H9 (cell line): ENCODE measurements around the gene HLF. TPM values are rescaled to one million over a fixed set of nuclear protein-coding genes. Genes with fewer than 3 reads are reported as not detected.

Experiments used
- DNase-seq: peaks from one replicate; pipeline ENCODE4 v3.0.0-alpha.2; 2017
- H2AFZ ChIP-seq: one replicate; pipeline ENCODE4 v1.6.1; 2013; ENCODE audit warnings: mild to moderate bottlenecking, low read length, control low read depth, moderate library complexity
- H2AK5ac ChIP-seq: 2 replicates; pipeline ENCODE4 v1.6.1; 2013; ENCODE audit warnings: low read length, control low read depth, mixed read lengths; ENCODE audit not compliant: insufficient read length
- H2BK120ac ChIP-seq: one replicate; pipeline ENCODE4 v1.6.1; 2013; ENCODE audit warnings: low read depth, mild to moderate bottlenecking, low read length, control low read depth, inconsistent platforms; ENCODE audit not compliant: poor library complexity, severe bottlenecking
- H2BK12ac ChIP-seq: 2 replicates; pipeline ENCODE4 v1.6.1; 2013; ENCODE audit warnings: low read length, control low read depth, mixed read lengths, low read depth; ENCODE audit not compliant: insufficient read length
- H2BK15ac ChIP-seq: 2 replicates; pipeline ENCODE4 v1.6.1; 2013; ENCODE audit warnings: low read depth, low read length, control low read depth
- H2BK20ac ChIP-seq: one replicate; pipeline ENCODE4 v1.6.1; 2013; ENCODE audit warnings: low read depth, mild to moderate bottlenecking, low read length, control low read depth, inconsistent platforms; ENCODE audit not compliant: poor library complexity, severe bottlenecking
- H2BK5ac ChIP-seq: 2 replicates; pipeline ENCODE4 v1.6.1; 2013; ENCODE audit warnings: low read length, control low read depth, mixed read lengths; ENCODE audit not compliant: insufficient read length
- H3K14ac ChIP-seq: 2 replicates; pipeline ENCODE4 v1.6.1; 2013; ENCODE audit warnings: low read length, control low read depth; ENCODE audit not compliant: insufficient read depth
- H3K18ac ChIP-seq: 2 replicates; pipeline ENCODE4 v1.6.1; 2013; ENCODE audit warnings: low read depth, mild to moderate bottlenecking, mixed read lengths, low read length, control low read depth; ENCODE audit not compliant: insufficient read length
- H3K23ac ChIP-seq: 2 replicates; pipeline ENCODE4 v1.6.1; 2013; ENCODE audit warnings: low read length, control low read depth, mixed read lengths, low read depth; ENCODE audit not compliant: insufficient read length
- H3K23me2 ChIP-seq: 2 replicates; pipeline ENCODE4 v1.6.1; 2013; ENCODE audit warnings: low read depth, mild to moderate bottlenecking, mixed read lengths, low read length, control low read depth; ENCODE audit not compliant: insufficient read length, poor library complexity, severe bottlenecking
- H3K27ac ChIP-seq: 2 replicates; pipeline ENCODE4 v1.5.1; 2013; ENCODE audit warnings: low read length, control low read depth, mixed read lengths, low read depth; ENCODE audit not compliant: insufficient read length
- H3K27me3 ChIP-seq: 2 replicates; pipeline ENCODE4 v1.6.1; 2013; ENCODE audit warnings: low read length, control low read depth, inconsistent platforms; ENCODE audit not compliant: insufficient read depth
- H3K4ac ChIP-seq: 2 replicates; pipeline ENCODE4 v1.6.1; 2013; ENCODE audit warnings: low read depth, mild to moderate bottlenecking, control low read depth, inconsistent platforms, low read length, moderate library complexity
- H3K4me1 ChIP-seq: 2 replicates; pipeline ENCODE4 v1.6.1; 2013; ENCODE audit warnings: low read length, control low read depth, inconsistent platforms; ENCODE audit not compliant: insufficient read depth
- H3K4me2 ChIP-seq: 2 replicates; pipeline ENCODE4 v1.6.1; 2013; ENCODE audit warnings: low read length, control low read depth, mixed read lengths; ENCODE audit not compliant: insufficient read length, insufficient read depth
- H3K56ac ChIP-seq: 2 replicates; pipeline ENCODE4 v1.6.1; 2013; ENCODE audit warnings: low read depth, mild to moderate bottlenecking, mixed read lengths, low read length, control low read depth; ENCODE audit not compliant: insufficient read length
- H3K79me1 ChIP-seq: 2 replicates; pipeline ENCODE4 v1.6.1; 2013; ENCODE audit warnings: low read depth, mild to moderate bottlenecking, moderate library complexity, low read length, control low read depth, inconsistent platforms; ENCODE audit not compliant: insufficient read depth, poor library complexity, severe bottlenecking
- H3K79me2 ChIP-seq: 2 replicates; pipeline ENCODE4 v1.6.1; 2013; ENCODE audit warnings: low read length, control low read depth, inconsistent platforms; ENCODE audit not compliant: insufficient read depth
- H3K9ac ChIP-seq: 2 replicates; pipeline ENCODE4 v1.6.1; 2013; ENCODE audit warnings: low read length, control low read depth, mixed read lengths; ENCODE audit not compliant: insufficient read length; ENCODE audit errors: extremely low read depth
- H3K9me3 ChIP-seq: one replicate; pipeline ENCODE4 v1.6.1; 2013; ENCODE audit warnings: low read depth, low read length, inconsistent platforms; ENCODE audit not compliant: control insufficient read depth
- H3T11ph ChIP-seq: one replicate; pipeline ENCODE4 v1.6.1; 2013; ENCODE audit warnings: mild to moderate bottlenecking, low read length, control low read depth, inconsistent platforms
- H4K20me1 ChIP-seq: one replicate; pipeline ENCODE4 v1.6.1; 2013; ENCODE audit not compliant: control insufficient read depth, insufficient read length, insufficient read depth
- H4K5ac ChIP-seq: 2 replicates; pipeline ENCODE4 v1.6.1; 2013; ENCODE audit warnings: low read depth, mild to moderate bottlenecking, mixed read lengths, low read length, control low read depth; ENCODE audit not compliant: insufficient read length
- H4K8ac ChIP-seq: replicated peaks from 2 replicates; pipeline ENCODE4 v1.6.1; 2013; ENCODE audit warnings: low read length, control low read depth, mixed read lengths, low read depth; ENCODE audit not compliant: insufficient read length
- H4K91ac ChIP-seq: 2 replicates; pipeline ENCODE4 v1.6.1; 2013; ENCODE audit warnings: low read depth, mild to moderate bottlenecking, moderate library complexity, mixed read lengths, low read length, control low read depth; ENCODE audit not compliant: insufficient read length
- H3K27ac Mint-ChIP-seq, 3 experiments: 2 replicates in 2 of 3; 3 replicates in 1 of 3; pipeline ENCODE4 v1.8.0; 2020 to 2021; ENCODE audit warnings: mixed read lengths in 3 of 3, mild to moderate bottlenecking in 1 of 3, moderate library complexity in 1 of 3
- H3K27me3 Mint-ChIP-seq: 2 replicates; pipeline ENCODE4 v1.8.0; 2021; ENCODE audit warnings: low read depth, mild to moderate bottlenecking, moderate library complexity, mixed read lengths
- H3K36me3 Mint-ChIP-seq, 3 experiments: 2 replicates in 2 of 3; 3 replicates in 1 of 3; pipeline ENCODE4 v1.8.0; 2020 to 2021; ENCODE audit warnings: low read depth in 3 of 3, mixed read lengths in 3 of 3; ENCODE audit not compliant: insufficient read depth in 1 of 3
- H3K4me1 Mint-ChIP-seq, 2 experiments: 2 replicates each; pipeline ENCODE4 v1.8.0; 2020; ENCODE audit warnings: mixed read lengths in 2 of 2
- H3K4me3 Mint-ChIP-seq, 2 experiments: 2 replicates in 1 of 2; 3 replicates in 1 of 2; pipeline ENCODE4 v1.8.0; 2020 to 2021; ENCODE audit warnings: mild to moderate bottlenecking in 2 of 2, mixed read lengths in 2 of 2, moderate library complexity in 1 of 2
- H3K9me3 Mint-ChIP-seq, 2 experiments: 2 replicates in 1 of 2; 3 replicates in 1 of 2; pipeline ENCODE4 v1.8.0; 2020; ENCODE audit warnings: mild to moderate bottlenecking in 2 of 2, mixed read lengths in 2 of 2, moderate library complexity in 1 of 2
- CTCF ChIP-seq: fragments of 200-600 bp; sonication (generic); conservative IDR thresholded peaks from 3 replicates; pipeline ENCODE4 v1.8.0; 2021; ENCODE audit warnings: antibody characterized with exemption, mild to moderate bottlenecking
- WGBS: extraction: QIAGEN DNeasy Blood & Tissue Kit; methylation state at CpG from one replicate; pipeline ENCODE4 v1.1.7; 2013; ENCODE audit warnings: missing lambda C conversion rate, low lambda C conversion rate, mixed read lengths; ENCODE audit not compliant: insufficient read length; ENCODE audit errors: extremely low coverage; 5-methylcytosine and 5-hydroxymethylcytosine counted together
- total RNA-seq: library from RNA; stranded (reverse); gene quantifications from 2 replicates; pipeline ENCODE4 v1.2.1, GENCODE V29; 2021

HLF gene
- total RNA-seq, 1 experiment from 2014 or later: 0.17 TPM

- Histone ChIP-seq H2BK20ac (no peak overlapping the region), H2BK120ac (no peak overlapping the region), H4K91ac (no peak overlapping the region), H2AFZ (no peak overlapping the region), H3K79me1 (no peaks in the 10 kb centered on the region), H2BK5ac (no peak overlapping the region), H4K8ac (no peak overlapping the region), H3K27ac (no peak overlapping the region), H3K4ac (no peak overlapping the region), H3K14ac (no peak overlapping the region), H3K56ac (no peak overlapping the region), H2AK5ac (no peak overlapping the region), H2BK15ac (no peak overlapping the region), H3K18ac (no peak overlapping the region), H3K23me2 (no peaks in the 10 kb centered on the region), H4K5ac (no peak overlapping the region), H3K4me2 (no peak overlapping the region), H2BK12ac (no peak overlapping the region), H3K9me3 (no peaks in the 10 kb centered on the region), H3K4me1 (no peaks in the 10 kb centered on the region), H3K27me3 (no peaks in the 10 kb centered on the region), H3K79me2 (no peaks in the 10 kb centered on the region), H3K9ac (no peak overlapping the region), H3T11ph (no peak overlapping the region), H3K23ac (no peak overlapping the region), H4K20me1 (no peaks in the 10 kb centered on the region)
- Mint-ChIP-seq H3K27ac (no peak overlapping the region), H3K27me3 (no peaks in the 10 kb centered on the region; the same call in none of the 2 replicates), H3K9me3 (peaks cover 0 to 3% of the 10 kb centered on the region in 2 experiments; a peak in 3 of 5 replicates), H3K36me3 (peaks cover 0 to 7% (median 2%) of the 10 kb centered on the region in 3 experiments; a peak in 2 of 7 replicates), H3K4me3 (no peak overlapping the region), H3K4me1 (no peaks in the 10 kb centered on the region)
- no CpG with 5 or more reads among the region's 3 CpGs for WGBS
- no peak for TF ChIP-seq CTCF
- DNase-seq: no peak
These were observed 44.8 kb upstream of the HLF start for GRCh38 chr17:55219934-55220333.
